HG02623 (cell line): ENCODE measurements around the gene TMEM132C.

Experiments used
- ATAC-seq: cut with Tn5 transposase; IDR thresholded peaks from one replicate; pipeline ENCODE4 v1.9.1; 2021; ENCODE audit warnings: moderate library complexity; ENCODE audit not compliant: unreplicated experiment

Gene TMEM132C

GRCh38 chr12:128408669-128409068 lies 141.7 kb downstream of the TMEM132C start:
- ATAC-seq: no peak

GRCh38 chr12:128415036-128415560 lies 148.1 kb downstream of the TMEM132C start:
- no peak for ATAC-seq

GRCh38 chr12:128418944-128419343 lies 152.0 kb downstream of the TMEM132C start:
- ATAC-seq: no peak

GRCh38 chr12:128420163-128420562 lies 153.2 kb downstream of the TMEM132C start:
- ATAC-seq: no peak

- ATAC-seq: no peak
Observed at GRCh38 chr12:128421375-128421774, 154.4 kb downstream of the TMEM132C start.

GRCh38 chr12:128423205-128423604 lies 156.2 kb downstream of the TMEM132C start:
- no peak for ATAC-seq

GRCh38 chr12:128424931-128425431 lies 158.0 kb downstream of the TMEM132C start:
- no peak for ATAC-seq

GRCh38 chr12:128425666-128426331 lies 158.8 kb downstream of the TMEM132C start:
- ATAC-seq: no peak

GRCh38 chr12:128426511-128426910 lies 159.5 kb downstream of the TMEM132C start:
- ATAC-seq: no peak

- ATAC-seq: no peak
Observed at GRCh38 chr12:128439796-128440195, 172.8 kb downstream of the TMEM132C start.

- no peak for ATAC-seq
Observed at GRCh38 chr12:128442096-128442495, 175.1 kb downstream of the TMEM132C start.

- no peak for ATAC-seq
Observed at GRCh38 chr12:128444598-128444997, 177.6 kb downstream of the TMEM132C start.

- ATAC-seq: no peak
Observed at GRCh38 chr12:128445415-128446127, 178.6 kb downstream of the TMEM132C start.

- no peak for ATAC-seq
Observed at GRCh38 chr12:128449146-128449894, 182.3 kb downstream of the TMEM132C start.

- ATAC-seq: no peak
Observed at GRCh38 chr12:128450810-128451209, 183.8 kb downstream of the TMEM132C start.

- no peak for ATAC-seq
Observed at GRCh38 chr12:128455851-128456250, 188.9 kb downstream of the TMEM132C start.

- ATAC-seq: no peak
Observed at GRCh38 chr12:128456922-128457321, 190.0 kb downstream of the TMEM132C start.

GRCh38 chr12:128458301-128458974 lies 191.5 kb downstream of the TMEM132C start:
- no peak for ATAC-seq

GRCh38 chr12:128459067-128459466 lies 192.1 kb downstream of the TMEM132C start:
- no peak for ATAC-seq

- no peak for ATAC-seq
Observed at GRCh38 chr12:128463881-128464280, 196.9 kb downstream of the TMEM132C start.

- no peak for ATAC-seq
Observed at GRCh38 chr12:128467882-128468281, 200.9 kb downstream of the TMEM132C start.
